Stimulated activated effector memory CD8-positive, alpha-beta T cell treated with anti-CD3 and anti-CD28 coated beads, Interleukin-12 subunit alpha, Interleukin-12 subunit beta, amount 100 ng/mL, for 72 hours (primary cell): Measurements from ENCODE around the gene SBK3.
"Not testable (repeated sequence)": the region's sequence is repeated elsewhere in the genome, so short reads cannot be mapped to it uniquely, and the experiment has no call there.

Experiments
- ATAC-seq: fragments of 150-1000 bp; cut with Tn5 transposase; 2 replicates; pipeline ENCODE4 v1.10.0; 2021
- DNase-seq, 2 donors: peaks; one replicate each; pipeline ENCODE4 v3.0.0; 2021 to 2022; ENCODE audit warnings: low spot score in 2 of 2
- H3K27ac Mint-ChIP-seq: one replicate; pipeline ENCODE4 v1.8.0; 2022; ENCODE audit warnings: mild to moderate bottlenecking, mixed read lengths
- H3K36me3 Mint-ChIP-seq: one replicate; pipeline ENCODE4 v1.8.0; 2022; ENCODE audit warnings: mild to moderate bottlenecking, mixed read lengths
- H3K4me1 Mint-ChIP-seq: one replicate; pipeline ENCODE4 v1.8.0; 2022; ENCODE audit warnings: mixed read lengths
- H3K4me3 Mint-ChIP-seq: one replicate; pipeline ENCODE4 v1.8.0; 2022; ENCODE audit warnings: mild to moderate bottlenecking, mixed read lengths
- H3K9me3 Mint-ChIP-seq: one replicate; pipeline ENCODE4 v1.8.0; 2022; ENCODE audit warnings: mixed read lengths

SBK3 gene

DNA sequence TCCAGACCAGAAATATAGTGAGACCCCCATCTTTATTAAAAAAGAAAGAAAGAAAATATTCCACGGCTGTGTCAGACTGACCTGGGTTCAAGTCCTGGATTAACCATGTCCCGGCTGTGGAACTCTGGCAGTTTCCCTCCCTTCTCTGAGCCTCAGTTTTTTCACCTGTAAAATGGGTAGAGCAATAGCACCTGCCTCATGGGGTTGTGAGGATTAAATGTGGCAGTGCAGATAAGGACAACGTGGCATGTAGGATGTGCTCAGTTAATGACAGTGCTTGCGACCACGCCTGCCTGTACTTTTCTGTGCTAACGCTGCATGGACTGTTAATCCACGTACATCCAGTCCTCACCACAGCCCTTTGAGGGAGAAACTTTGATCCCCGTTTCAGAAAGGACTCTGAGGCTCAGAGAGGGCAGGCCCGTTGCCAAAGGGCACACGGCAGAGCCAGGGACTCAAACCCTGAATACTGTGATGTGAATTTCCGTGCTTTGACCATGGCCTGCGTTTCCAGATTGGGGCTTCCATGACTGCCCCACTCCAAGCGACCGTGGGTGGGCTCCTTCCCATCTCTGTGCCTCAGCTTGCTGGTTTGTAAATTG lies 24.6 kb downstream of the SBK3 start:
- no peak overlapping the region for H3K27ac Mint-ChIP-seq
- H3K4me3 Mint-ChIP-seq = no peak overlapping the region
- no peaks in the 10 kb centered on the region for H3K9me3 Mint-ChIP-seq
- DNase-seq (no peak), ATAC-seq (no peak)
- no peaks in the 10 kb centered on the region for H3K36me3 Mint-ChIP-seq
- H3K4me1 Mint-ChIP-seq = peaks cover 5% of the 10 kb centered on the region

DNA sequence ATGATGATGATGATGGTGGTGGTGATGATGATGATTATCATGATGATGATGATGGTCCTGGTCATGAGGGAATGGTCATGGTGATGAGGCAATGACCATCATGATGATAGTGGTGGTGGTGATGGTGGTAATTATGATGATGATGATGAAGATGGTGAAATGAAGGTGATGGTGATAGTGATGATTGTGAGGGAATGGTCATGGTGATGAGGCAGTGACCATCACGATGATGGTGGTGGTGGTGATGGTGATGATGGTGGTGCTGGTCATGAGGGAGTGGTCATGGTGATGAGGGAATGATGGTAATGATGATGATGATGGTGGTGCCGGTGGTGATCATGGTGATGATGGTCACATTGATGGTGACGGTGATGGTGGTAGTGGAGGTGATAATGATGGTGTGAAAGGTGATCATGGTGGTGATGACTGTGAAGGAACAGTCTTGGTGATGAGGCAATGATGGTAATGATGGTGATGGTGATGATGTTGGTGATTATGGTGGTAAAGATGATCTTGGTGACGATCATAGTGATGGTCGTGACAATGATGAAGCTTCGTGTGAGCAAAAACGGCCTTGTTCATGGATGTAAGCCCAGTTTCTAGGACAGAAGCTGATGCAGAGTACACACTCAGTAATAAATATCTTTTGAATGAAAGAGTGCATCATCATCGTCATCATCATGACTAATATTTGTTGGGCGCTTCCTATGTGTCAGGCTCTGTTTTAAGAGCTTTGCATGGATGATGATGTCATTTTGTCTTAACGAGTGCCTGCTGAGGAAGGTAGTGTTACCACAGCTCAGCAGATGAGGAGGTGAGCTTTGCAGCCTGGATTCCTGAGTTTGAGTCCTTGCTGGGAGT lies 25.7 kb downstream of the SBK3 start:
- Mint-ChIP-seq H3K27ac (no peak overlapping the region), H3K4me3 (no peak overlapping the region), H3K9me3 (no peaks in the 10 kb centered on the region), H3K36me3 (no peaks in the 10 kb centered on the region), H3K4me1 (peaks cover 5% of the 10 kb centered on the region)
- ATAC-seq (peak; percentile 4), DNase-seq (no peak)

DNA sequence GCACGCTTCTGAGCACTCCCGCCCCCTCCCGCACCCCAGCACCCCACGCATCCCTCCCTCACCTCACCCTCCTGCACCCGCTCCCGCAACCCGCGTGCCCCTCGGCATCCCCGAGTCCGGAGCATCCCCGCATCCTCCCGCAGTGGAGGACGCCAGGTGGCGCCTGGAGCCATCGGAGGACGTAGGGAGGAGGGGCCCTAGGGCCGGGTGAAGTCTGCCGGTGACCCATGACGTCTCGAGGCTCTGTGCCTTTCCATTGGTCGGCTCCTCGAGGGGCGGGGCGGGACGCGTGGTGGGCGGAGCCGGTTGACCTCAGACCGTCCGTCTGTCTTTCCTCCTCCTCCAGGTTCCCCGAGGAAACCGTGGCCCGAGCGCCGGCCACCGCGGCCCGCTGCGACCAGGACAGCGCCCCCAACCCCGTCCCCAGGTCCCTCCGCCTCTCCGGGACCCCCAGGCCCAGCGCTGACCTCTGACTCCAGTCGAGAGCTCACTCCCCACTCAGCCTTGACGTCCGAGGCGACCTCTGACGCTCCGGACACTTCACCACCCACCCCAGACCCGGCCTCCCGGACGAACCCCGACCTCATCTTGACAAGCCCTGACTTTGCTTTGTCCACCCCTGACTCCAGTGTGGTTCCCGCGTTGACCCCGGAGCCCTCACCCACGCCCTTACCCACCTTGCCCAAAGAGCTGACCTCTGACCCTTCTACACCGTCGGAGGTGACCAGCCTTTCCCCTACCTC lies 28.3 kb downstream of the SBK3 start:
- Mint-ChIP-seq H3K4me3 (peak overlapping the region; percentile 64), H3K36me3 (no peaks in the 10 kb centered on the region), H3K27ac (peak overlapping the region; percentile 72)

DNA sequence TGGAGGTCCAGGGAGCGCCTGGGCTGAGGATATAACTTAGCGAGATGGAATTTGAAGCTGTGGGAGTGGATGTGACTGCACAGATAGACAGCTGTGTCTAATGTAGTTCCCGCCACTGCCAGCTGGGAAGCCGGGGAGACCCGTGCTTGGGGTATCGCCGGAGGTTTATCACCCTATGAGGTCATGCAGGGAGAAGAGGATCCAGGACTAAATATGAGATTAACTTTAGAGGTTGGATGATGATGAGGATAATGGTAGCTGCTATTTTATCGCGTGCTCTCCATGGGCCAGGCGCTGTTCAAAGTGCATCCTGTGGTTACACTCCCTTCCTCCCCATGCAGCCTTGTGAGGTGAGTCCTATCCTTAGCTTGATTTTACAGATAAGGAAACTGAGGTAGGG lies 37.2 kb downstream of the SBK3 start:
- H3K9me3 Mint-ChIP-seq = no peaks in the 10 kb centered on the region
- no peak overlapping the region for H3K27ac Mint-ChIP-seq
- no peak for ATAC-seq
- H3K36me3 Mint-ChIP-seq = peaks cover 14% of the 10 kb centered on the region
- peaks cover 12% of the 10 kb centered on the region for H3K4me1 Mint-ChIP-seq
- no peak for DNase-seq
- no peak overlapping the region for H3K4me3 Mint-ChIP-seq

More for the DNA sequence above, 28.3 kb downstream of the SBK3 start:
- Mint-ChIP-seq H3K9me3 (no peaks in the 10 kb centered on the region), H3K4me1 (peaks cover 5% of the 10 kb centered on the region)
- DNase-seq (peak; percentile 95 to 98), ATAC-seq (peak; percentile 99)

DNA sequence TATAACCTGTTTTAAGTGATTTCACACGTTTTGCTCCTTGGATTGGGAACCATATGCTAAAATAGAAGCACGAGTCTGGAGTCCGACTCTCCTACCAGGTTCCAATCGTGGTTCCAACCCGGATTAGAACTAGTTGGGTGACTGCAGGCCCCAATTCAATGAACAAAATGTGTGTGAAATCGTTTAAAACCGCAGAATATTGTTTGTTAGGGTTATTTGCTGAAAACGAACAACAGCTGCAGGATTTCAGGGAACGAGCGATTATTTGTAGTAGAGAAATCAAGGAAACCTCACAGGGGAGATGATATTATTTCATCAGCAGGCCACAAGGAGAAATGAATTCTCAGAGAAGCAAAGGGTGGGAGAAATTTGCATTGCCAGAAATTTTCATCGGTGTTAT lies 40.4 kb downstream of the SBK3 start:
- no peak overlapping the region for H3K27ac Mint-ChIP-seq
- no peaks in the 10 kb centered on the region for H3K9me3 Mint-ChIP-seq
- ATAC-seq (no peak), DNase-seq (no peak)
- peaks cover 28% of the 10 kb centered on the region for H3K4me1 Mint-ChIP-seq
- H3K36me3 Mint-ChIP-seq = peaks cover 14% of the 10 kb centered on the region
- no peak overlapping the region for H3K4me3 Mint-ChIP-seq

DNA sequence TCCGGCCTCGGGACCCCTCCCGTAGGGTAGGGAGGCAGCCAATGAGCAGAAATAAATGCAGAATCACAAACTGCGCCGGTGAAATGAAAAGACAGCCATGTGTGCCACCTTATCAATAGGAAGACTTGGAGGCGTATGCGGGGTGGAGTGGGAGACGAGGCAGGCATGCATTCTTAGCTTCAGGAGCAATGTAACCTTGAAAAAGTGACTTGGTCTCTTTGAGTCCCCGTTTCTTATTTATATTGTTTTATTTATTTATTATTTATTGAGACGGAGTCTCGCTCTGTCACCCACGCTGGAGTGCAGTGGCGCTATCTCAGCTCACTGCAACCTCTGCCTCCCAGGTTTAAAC lies 41.1 kb downstream of the SBK3 start:
- peak overlapping the region; percentile 90 for H3K27ac Mint-ChIP-seq
- H3K36me3 Mint-ChIP-seq = peaks cover 14% of the 10 kb centered on the region
- peaks cover 28% of the 10 kb centered on the region for H3K4me1 Mint-ChIP-seq
- H3K4me3 Mint-ChIP-seq = peak overlapping the region; percentile 75
- ATAC-seq = no peak
- H3K9me3 Mint-ChIP-seq = no peaks in the 10 kb centered on the region
- DNase-seq = no peak

DNA sequence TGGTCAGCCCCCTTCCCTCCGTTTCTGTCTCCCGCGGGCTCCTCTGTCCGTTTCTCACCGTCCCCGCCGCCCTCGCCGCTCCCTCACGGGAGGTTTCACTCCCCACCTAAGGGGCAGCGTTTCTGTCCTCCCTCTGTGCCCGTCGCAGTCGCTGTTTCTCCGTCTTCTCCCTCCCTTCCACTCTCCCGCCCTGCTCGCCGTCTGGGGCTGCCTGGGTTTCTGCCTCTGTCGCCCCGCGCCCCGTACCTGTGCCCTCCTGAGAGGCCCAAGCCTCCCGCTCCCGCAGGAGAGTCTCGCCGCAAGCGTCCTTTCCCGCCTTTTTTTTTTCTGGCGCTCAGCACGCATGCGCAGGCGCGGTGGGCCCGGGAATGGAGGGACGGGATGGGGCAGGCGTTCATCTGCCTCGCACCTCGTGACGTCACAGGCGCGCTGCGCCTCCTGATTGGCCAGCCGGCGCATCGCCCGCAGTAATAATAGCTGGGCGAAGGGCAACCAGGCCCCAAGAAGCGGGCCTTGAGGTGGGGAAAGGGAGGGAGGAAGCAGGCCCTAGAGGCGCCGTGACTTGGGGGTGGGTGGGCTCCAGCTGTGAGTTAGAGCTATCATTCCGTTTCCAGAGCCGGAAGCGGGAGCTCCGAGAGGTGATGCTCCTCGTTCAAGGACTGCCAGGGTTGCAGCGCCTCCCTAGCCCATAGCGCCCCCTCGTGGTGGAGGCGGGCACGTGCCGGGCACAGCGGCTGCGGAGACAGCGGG lies 41.7 kb downstream of the SBK3 start:
- peaks cover 14% of the 10 kb centered on the region for H3K36me3 Mint-ChIP-seq
- H3K27ac Mint-ChIP-seq = peak overlapping the region; percentile 90
- peak overlapping the region; percentile 75 for H3K4me3 Mint-ChIP-seq
- peaks cover 28% of the 10 kb centered on the region for H3K4me1 Mint-ChIP-seq
- ATAC-seq (peak; percentile 96), DNase-seq (peak; percentile 98 to 99)
- no peaks in the 10 kb centered on the region for H3K9me3 Mint-ChIP-seq

DNA sequence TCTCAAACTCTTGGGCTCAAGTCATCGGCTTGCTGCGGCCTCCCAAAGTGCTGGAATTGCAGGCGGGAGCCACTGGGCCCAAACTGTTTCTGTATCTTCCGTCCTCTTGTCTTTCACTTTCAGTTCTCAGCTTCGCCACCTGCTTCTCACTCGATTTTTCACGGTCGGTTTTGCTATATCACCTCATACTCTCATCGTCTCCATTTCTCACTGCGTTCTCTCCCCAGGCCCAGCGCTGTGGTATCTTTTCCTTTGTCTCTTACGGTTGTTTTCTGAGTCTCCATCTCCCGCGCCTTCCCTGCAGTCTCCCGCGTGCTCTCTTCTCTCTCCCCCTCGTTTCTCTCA lies 42.2 kb downstream of the SBK3 start:
- no peak for DNase-seq
- H3K9me3 Mint-ChIP-seq = no peaks in the 10 kb centered on the region
- peak overlapping the region; percentile 75 for H3K4me3 Mint-ChIP-seq
- no peak for ATAC-seq
- H3K4me1 Mint-ChIP-seq = peaks cover 28% of the 10 kb centered on the region
- peak overlapping the region; percentile 90 for H3K27ac Mint-ChIP-seq
- peaks cover 14% of the 10 kb centered on the region for H3K36me3 Mint-ChIP-seq

DNA sequence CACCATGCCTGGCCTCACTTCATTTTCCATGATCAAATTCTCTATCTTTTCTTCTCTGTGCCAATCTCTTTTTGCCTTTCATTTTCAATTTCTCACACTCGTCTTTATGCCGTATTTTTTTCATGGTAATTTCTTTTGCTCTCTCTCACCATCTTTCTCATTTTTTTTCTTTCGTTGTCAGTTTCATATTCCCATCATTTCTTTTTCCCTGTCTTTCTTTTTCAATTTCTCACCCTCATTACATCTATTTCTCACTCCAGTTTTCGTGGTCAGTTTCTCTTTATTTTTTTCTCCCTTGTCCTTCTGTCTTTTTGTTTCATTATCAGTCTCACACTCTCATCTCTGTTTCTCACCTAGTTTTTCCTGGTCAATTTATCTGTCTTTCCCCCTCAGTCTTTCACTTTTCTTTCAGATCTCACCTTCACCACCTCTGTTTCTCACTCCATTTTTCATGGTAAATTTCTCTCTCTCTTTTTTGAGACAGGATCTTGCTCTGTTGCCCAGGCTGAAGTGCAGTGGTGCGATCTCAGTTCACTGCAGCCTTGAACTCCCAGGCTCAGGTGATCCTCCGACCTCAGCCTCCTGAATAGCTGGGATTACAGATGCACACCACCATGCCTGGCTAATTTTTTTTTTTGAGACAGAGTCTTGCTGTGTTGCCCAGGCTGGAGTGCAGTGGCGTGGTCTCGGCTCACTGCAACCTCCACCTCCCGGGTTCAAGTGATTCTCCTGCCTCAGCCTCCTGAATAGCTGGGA lies 43.0 kb downstream of the SBK3 start:
- DNase-seq = no peak
- H3K36me3 Mint-ChIP-seq = peaks cover 14% of the 10 kb centered on the region
- H3K9me3 Mint-ChIP-seq = no peaks in the 10 kb centered on the region
- peak overlapping the region; percentile 75 for H3K4me3 Mint-ChIP-seq
- no peak for ATAC-seq
- H3K4me1 Mint-ChIP-seq = peaks cover 28% of the 10 kb centered on the region
- H3K27ac Mint-ChIP-seq = no peak overlapping the region

DNA sequence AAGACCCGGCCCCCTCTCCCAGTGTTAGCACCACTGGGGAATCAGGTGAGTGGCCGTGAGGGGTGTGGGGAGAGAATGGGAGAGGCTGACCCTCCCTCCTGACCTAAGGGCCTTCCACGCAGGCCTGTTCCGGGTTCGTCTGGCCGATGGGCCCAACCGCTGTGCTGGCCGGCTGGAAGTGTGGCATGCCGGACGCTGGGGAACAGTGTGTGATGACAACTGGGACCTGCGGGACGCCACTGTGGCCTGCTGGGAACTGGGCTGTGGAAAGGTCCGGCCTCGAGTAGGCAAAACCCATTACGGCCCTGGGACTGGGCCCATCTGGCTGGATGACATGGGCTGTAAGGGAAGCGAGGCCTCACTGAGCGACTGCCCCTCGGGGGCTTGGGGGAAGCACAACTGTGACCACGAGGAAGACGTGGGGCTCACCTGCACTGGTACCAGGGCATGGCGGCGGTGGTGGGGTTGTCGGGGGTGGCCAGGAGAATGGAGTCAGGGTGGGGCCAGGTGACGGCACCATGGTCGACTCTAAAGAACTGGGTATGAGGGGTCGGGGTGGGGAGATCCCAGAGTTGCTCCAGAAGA lies 44.9 kb downstream of the SBK3 start:
- Mint-ChIP-seq H3K36me3 (peaks cover 14% of the 10 kb centered on the region), H3K4me3 (no peak overlapping the region), H3K27ac (no peak overlapping the region), H3K4me1 (peaks cover 28% of the 10 kb centered on the region), H3K9me3 (no peaks in the 10 kb centered on the region)
- DNase-seq (no peak), ATAC-seq (no peak)

DNA sequence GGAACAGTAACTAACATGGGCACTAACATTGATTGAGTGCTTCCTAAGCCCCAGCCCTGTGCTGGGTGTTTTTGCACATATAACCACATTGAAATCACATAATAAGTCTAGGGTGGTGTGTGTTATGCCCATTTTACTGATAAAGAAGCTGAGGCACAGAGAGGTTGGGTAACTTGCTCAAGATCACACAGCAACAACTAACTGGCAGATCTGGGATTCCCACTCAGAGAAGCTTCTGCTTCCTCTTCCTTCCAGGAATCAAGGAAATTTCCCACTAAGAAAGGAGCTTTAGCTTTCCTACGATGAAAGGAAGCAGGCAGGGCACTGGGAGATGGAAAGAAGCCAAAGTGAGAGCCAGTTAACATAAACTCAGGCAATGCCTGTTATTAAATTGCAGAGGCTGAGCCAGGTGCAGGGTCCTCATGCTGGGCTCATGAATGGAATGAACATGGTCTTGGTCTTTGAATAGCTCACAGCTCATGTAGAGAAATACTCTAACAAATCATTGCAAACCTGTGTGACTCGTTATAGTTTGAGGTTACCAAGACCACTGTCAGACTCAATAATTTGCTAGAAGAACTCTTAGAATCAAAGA lies 47.0 kb downstream of the SBK3 start:
- Mint-ChIP-seq H3K4me1 (peaks cover 18% of the 10 kb centered on the region), H3K4me3 (no peak overlapping the region), H3K36me3 (peaks cover 2% of the 10 kb centered on the region), H3K9me3 (no peaks in the 10 kb centered on the region), H3K27ac (no peak overlapping the region)
- no peak for DNase-seq
- no peak for ATAC-seq

DNA sequence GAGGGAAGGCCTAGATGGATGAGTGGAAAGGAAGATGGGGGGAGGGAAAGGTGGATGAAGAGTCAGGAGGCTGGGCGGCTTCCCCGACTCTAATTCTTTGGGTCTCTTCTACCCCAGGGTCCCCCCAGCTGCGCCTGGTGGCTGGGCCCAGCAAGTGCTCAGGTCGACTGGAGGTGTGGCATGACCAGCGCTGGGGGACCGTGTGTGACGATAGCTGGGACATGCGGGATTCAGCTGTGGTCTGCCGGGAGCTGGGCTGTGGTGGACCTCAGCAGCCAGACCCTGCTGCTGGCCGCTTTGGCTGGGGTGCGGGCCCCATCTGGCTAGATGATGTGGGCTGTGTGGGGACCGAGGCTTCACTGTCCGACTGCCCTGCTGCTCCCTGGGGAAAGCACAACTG lies 47.6 kb downstream of the SBK3 start:
- Mint-ChIP-seq H3K36me3 (no peaks in the 10 kb centered on the region), H3K9me3 (no peaks in the 10 kb centered on the region), H3K4me3 (no peak overlapping the region), H3K4me1 (peaks cover 14% of the 10 kb centered on the region), H3K27ac (no peak overlapping the region)
- DNase-seq (no peak), ATAC-seq (no peak)

DNA sequence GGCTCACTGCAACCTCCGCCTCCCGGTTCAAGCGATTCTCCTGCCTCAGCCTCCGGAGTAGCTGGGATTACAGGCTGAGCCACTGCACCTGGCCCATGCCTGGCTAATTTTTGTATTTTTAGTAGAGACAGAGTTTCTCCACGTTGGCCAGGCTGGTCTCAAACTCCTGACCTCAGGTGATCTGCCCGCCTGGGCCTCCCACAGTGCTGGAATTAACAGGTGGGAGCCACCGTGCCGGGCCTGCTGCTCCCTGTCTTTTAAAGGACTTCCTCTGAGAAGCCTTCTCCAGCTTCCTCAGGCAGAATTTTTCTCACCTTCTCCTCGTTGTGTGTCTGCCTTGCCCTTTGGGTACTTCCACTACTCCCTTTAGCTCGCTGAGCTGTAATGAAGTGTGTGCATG lies 48.5 kb downstream of the SBK3 start:
- H3K4me3 Mint-ChIP-seq, H3K36me3 Mint-ChIP-seq, H3K4me1 Mint-ChIP-seq, ATAC-seq, DNase-seq, H3K27ac Mint-ChIP-seq, H3K9me3 Mint-ChIP-seq: not testable (repeated sequence)

DNA sequence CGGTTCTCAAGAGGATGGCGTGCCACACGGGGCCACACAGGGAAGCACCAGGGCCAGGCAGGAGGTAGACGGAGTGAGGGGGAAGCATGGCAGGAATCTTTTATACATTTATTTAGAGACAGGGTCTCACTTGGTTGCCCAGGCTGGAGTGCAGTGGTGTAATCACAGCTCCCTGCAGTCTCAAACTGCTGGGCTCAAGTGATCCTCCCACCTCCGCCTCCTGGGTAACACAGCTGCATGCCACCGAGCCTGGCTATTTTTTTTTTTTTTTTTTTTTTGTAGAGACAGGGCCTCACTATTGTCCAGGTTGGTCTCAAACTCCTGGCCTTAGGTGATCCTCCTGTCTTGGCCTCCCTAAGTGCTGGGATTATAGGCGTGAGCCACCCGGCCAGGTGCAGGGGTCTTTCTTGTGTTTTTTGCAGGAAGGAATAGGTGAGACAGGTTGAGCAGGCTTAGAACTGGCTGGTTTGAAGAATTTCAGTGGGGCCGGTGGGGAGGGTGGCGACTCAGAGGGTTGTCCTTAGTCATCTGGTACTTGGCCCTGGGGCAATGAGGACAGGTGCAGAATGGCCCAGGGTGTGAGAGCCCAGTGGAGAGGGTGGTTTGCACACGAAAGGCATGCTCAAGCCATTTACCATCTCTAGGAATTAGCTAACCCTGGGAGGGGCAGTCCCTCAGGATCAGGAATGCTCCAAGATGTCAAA lies 49.5 kb downstream of the SBK3 start:
- H3K4me3 Mint-ChIP-seq = no peak overlapping the region
- no peak overlapping the region for H3K27ac Mint-ChIP-seq

More for the DNA sequence above, 49.5 kb downstream of the SBK3 start:
- Mint-ChIP-seq H3K9me3 (no peaks in the 10 kb centered on the region), H3K4me1 (no peaks in the 10 kb centered on the region), H3K36me3 (no peaks in the 10 kb centered on the region)
- ATAC-seq = no peak
- DNase-seq = no peak
